Measurements from ENCODE around the gene SESN3. TPM values are rescaled to one million over a fixed set of nuclear protein-coding genes. Genes with fewer than 3 reads are reported as not detected.
"Not testable (repeated sequence)": the region's sequence is repeated elsewhere in the genome, so short reads cannot be mapped to it uniquely, and the experiment has no call there.

The SESN3 gene
- total RNA-seq, 1 donor from 2014 or later: 47.3 TPM

DNA sequence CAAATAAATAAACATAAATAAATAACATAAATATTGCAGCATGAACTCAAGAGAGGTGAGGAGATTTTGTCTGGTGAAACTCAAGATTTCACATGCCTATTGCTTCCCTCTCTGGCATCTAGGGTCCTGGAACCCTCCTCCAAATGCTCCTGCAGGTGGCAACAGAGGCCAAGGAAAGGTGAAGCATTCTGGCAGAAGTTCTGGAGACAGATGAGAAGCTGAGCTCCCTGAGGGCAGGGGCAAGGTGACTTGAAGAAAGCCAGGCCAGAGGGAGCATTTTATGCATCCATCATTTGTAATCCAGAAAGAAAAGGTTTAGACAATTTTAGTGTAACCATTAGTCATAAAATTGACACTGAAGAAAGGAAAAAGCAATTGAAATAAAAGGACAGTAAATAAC, 76.5 kb downstream of the SESN3 start:
- intact Hi-C loops (cut with micrococcal nuclease): loop anchor here (5.0 to 10.0 kb wide), 7 partner anchors 488 to 1412 kb away; partner anchors contain the start of genes C11orf54, FUT4, MTMR2 and TAF1D

DNA sequence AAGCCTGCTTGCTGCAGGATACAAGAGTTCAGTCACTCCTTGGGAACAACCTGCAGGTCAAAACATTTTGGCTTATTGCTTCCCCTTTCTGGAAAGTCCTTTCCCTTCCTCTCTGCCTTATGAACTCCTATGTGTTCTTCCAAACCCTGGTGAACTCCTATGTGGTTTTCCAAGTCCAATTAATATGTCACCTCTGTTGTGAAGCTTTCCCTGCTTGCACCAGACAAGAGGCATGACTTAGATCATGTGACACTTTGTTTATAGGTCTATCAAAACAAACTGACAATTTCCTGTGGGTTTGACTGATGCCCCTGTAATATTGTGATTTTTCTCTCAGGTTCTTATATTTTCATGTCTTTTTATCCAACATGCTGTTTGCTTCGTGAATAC, 77.2 kb downstream of the SESN3 start:
- intact Hi-C loops (cut with micrococcal nuclease): loop anchor here (1.0 to 10.0 kb wide), 9 partner anchors 403 to 1412 kb away; partner anchors contain the start of genes C11orf54, FUT4, MTMR2 and TAF1D

DNA sequence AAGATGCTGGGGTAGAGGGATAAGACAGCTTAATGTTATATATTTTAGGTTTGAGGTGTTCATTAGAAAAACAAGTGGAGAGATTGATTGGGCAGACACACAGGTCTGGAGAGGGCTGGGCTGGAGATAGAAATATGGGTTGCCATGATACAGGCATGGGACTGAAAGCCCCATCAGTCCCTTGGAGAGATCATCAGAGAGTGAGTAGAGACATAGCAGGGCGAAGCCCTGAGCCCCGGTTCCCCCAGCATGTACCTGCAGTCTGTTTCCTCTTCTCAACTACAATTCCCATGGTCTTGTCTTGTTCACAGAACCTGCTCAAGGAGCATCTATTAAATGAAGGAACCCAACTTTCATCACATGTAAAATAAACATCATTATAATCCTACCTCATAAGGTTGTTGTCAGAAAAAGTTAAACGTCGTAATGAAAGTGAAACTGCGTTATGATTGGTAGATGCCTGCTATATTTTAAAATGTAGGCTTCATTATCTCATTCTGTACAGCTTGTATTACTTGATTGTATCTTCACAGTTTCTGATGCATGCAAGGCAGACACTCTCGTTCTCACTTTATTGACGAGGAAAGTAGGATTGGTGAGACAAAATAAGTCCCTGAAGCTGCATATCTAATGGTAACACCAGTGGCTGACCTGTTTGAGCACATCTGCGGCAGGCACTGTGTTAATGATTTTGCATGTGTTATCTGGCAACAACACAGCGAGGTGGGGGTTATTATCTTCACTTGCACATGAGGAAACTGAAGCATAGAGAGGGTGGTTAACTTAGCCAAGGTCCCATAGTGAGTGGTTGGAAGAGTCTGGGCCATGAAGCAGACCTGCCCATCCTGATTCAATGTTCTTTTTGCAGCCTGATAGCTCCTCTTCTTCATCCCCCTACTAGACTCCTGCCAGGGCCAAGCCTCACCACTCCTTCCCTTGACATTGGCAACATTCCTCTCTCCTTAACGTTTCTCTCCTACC, 77.8 kb downstream of the SESN3 start:
- intact Hi-C loops (cut with micrococcal nuclease): loop anchor here (1.0 to 10.0 kb wide), 9 partner anchors 404 to 1411 kb away; partner anchors contain the start of genes C11orf54, FUT4, MTMR2 and TAF1D

DNA sequence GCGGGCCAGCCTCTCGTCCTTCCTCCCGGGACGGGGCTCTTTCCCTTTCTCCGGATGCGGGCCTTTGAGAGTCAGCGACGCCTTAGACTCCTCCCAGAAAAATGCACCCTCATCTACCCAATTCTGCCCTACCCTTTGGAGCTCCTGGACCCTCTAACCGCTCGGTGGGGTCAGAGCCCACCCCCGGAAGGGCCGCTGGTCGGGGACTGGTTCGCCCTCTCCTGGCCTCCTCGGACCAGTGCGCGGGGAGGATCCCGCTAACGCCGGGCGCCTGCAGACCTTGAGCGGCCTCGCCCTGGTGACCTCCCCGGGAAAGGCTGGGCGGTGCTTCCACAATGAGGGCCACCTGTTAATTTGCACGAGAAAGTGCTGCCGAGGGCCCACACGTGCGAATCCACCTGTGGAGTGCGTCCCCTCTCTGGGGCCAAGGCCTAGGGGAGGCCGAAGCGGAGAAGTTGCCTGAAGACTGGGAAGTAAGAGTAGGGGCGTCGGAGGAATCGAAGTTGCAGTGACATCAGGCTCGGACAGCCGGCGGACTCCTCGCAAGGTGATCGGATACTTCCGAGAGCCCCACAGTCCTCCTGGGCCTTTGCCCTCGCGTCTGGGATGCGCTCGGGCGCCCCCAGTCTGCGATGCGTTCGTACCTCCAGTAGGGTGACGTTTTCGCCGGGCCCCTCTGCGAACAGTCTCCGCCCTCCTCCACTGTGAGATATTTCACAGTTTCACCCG, 79.9 kb downstream of the SESN3 start:
- intact Hi-C loops (cut with micrococcal nuclease): loop anchor here (1.0 to 10.0 kb wide), 21 partner anchors 62 to 1411 kb away; partner anchors contain the start of genes C11orf54, CCDC82, CWC15 and ENDOD1

DNA sequence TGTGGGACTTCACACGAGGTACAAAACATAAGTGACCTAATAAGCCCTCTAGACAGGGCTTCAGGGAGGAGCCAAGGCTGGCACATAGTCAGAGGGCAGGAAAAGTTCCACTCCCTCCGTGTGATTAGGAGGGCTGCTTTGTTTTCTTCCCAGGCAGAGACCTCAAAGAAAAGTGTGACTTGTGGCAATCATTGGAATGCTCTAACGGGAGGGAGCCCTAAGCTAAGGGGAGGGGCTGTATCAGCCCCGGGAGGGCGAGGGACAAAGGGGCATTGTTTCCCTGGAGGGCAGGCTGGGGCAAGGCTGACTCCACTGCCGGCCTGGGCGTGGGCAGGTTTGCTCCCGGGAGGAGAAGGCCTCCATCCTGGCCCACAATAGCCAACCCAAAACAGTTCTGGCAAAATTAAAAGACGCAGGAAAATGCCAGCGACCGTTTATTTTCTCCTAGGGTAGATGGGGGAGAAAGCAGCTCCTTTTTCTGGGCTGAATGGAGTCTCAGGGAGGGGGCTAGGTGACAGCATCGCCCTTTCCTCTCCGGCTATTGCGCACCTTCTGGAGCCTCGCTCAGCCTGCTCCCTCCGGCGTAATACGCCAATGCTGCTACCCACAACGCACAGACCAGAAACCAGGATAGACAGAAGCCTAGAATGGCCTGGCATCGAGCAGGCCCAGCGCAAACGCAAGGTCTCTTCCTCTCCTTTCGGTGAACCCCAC, 81.2 kb downstream of the SESN3 start:
- intact Hi-C loops (cut with micrococcal nuclease): loop anchor here (2.0 to 10.0 kb wide), 9 partner anchors 187 to 1412 kb away; partner anchors contain the start of genes C11orf54, FUT4, MTMR2 and TAF1D

DNA sequence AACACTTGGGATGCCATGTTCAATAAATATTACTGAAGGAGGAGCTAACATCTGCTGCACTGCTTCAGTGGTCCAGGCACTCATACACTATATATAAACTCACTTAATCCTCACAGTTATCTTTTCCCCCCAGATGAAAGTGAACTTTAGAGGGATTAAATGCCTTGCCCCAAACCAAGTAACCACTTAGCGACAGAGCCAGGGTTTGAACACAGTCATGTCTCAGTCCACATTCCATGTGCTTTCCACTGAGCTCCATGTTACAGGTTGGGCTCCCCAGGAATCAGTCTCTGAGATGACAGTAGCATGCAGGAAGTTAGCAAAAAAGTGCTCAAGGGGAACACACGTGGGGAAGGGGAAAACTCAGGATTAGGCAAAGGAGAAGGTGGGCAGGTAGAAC, 82.1 kb downstream of the SESN3 start:
- intact Hi-C loops (cut with micrococcal nuclease): loop anchor here (5.0 kb wide), 1 partner anchor 362 kb away; no protein-coding TSS in a partner anchor

DNA sequence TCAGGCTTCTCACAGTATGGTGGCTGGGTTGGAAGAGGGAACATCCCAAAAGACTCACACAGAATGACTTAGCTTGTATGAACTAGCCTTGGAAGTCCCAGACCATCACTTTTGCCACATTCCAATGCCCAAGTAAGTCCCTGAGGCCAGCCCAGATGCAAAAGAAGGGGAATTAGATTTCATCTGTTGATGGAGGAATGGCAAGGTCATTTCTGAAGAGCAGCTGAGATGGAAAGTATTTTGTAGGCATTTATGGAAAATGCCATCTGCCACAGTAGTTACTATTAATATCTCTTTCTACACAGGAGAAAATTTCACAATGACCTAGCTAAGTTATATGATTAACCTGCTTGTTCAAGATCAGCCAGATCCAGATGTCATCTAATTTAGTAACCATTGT, 82.6 kb downstream of the SESN3 start:
- intact Hi-C loops (cut with micrococcal nuclease): loop anchor here (5.0 kb wide), 1 partner anchor 361 kb away; no protein-coding TSS in a partner anchor

DNA sequence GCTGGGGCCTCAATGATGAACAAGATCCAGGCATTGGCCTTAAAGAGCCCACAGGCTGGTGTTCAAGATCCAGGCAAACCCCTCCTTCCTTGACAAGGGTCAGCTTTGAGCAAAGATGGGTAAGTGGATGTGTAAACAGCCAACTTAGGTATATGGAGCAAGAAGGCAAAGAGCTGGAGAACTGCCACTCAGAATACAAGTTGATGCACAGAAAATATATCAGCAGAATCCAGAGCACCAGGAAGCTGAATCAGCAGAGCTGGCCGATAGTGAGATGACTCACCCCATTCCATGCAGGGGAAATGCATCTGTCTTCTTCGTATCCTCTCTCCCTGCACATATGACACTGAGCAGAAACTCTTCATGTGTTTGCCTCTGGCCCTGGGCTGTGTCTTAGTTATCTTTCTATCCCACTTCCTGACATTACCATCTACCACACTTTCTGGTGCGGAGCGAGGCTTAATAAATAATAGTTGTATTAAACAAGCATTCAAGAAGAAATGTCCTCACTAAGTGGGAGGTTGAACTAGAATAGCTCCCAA, 83.6 kb downstream of the SESN3 start:
- intact Hi-C loops (cut with micrococcal nuclease): loop anchor here (5.0 kb wide), 1 partner anchor 360 kb away; no protein-coding TSS in a partner anchor

DNA sequence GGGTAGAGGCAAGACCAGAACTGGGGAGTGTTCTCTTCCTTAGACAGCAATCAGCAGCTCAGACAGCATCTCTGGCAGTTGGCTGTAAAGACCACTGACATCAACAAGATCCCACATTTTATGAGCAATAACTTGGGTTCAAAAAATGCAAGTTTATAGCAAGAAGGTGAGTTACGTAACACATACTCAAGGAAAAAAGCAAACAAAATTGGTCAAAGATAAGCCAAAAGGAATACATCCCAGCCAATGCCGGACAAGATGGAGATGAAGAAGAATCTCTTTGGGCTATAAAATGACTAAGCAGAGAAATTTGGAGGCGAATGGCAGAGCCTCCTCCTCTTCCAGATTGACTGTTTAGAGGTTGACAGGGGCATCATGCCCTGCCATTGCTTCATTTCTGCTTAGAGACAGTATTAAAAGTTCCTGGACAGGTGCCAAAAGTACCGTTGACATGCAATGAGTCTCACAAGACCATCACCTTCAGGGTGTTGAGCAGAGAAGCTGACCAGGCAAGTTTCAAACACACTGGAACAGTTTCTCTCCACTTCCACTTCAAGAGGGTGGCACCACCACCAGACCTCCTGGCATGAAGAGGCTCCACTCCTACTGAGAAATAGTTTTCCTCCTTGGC, 85.5 kb downstream of the SESN3 start:
- intact Hi-C loops (cut with micrococcal nuclease): loop anchor here (5.0 kb wide), 1 partner anchor 358 kb away; no protein-coding TSS in a partner anchor

DNA sequence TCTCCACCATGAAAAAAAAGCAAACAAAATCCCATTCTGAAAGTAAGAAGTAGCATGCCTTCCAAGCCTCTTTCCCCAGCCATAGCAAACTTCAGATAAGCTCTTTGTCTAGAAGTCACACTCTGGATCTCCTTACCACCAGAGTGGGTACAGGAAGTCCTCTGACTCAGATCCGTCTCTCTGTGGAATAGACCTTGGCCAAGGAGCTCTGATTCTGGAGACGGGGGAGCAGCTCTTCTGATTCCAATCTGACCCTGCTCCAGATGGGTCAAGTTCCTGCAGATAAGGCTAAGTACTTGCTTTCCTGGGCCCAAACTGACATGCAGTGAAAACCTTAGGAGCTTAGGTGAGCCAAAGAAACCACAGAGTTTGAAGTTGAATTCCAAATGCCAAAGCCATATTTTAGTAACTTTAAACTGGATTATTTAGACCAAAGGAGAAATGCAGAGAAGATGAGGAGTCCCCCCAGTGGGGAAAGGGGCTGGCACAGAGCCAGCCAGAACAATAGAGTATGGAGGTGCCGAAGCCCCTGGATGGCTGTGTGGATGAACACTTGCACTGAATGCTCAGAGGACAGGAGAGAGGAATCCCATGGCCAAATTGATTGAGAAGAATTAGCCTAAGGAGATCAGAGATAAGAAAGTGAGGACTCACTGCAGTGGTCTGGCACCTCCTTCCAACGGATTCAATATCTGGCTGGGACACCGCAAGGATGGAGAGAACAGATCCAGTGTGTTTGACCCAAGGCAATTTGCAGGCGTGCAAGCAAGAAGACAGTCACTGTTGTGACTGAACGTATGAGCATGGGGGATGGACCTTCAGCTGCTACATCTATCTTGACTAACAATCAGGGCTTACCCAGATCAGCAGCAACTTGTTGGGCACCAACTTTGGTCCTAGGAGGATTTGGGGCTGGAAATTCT, 86.4 kb downstream of the SESN3 start:
- intact Hi-C loops (cut with micrococcal nuclease): loop anchor here (5.0 kb wide), 1 partner anchor 357 kb away; no protein-coding TSS in a partner anchor

DNA sequence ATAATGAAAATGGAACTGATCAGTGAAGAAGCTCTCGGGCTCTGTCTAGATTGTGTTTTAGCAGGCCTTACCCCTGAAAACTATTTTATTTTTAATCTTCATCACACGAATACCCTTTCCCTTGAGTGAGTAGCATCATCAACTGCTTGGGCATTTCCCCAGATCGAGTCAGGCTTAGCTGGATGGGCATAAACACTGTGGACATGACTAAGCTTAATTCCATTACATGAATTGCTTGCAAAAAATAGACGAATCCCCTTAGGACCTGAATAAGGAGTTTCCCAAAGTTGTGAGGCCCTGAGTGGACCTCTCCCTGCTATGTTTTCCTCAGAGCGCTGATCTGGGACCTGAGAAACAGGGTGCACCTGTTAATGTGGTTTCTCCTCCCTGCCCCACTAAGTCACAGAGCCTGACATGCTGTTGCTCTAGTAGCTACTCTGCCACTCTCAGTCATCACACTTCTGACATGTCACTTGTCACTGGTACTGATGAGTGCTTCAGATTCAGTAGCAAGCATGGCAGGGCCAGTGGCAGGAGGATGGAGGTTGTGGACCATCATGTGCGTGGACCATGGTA, 87.8 kb downstream of the SESN3 start:
- intact Hi-C loops (cut with micrococcal nuclease): no loop called here

DNA sequence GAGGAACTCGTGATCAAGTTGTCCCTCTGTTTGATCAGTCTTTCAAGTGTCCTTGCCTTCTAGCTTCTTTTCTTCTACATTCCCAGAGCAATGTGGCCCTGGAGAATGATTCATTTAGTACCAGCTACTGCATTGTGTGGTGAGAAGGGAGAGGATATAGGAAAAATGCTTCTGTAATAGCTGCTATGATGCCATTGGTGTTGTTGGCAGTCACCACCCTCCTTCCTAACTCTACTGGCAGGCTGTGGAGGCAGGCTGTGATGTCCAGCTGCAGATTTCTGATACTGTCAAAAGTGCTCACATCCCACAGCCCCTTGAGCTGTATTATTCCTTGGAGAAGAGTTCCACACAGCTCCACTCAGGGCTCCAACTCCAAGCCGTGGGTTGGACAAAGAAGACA, 88.6 kb downstream of the SESN3 start:
- intact Hi-C loops (cut with micrococcal nuclease): no loop called here

DNA sequence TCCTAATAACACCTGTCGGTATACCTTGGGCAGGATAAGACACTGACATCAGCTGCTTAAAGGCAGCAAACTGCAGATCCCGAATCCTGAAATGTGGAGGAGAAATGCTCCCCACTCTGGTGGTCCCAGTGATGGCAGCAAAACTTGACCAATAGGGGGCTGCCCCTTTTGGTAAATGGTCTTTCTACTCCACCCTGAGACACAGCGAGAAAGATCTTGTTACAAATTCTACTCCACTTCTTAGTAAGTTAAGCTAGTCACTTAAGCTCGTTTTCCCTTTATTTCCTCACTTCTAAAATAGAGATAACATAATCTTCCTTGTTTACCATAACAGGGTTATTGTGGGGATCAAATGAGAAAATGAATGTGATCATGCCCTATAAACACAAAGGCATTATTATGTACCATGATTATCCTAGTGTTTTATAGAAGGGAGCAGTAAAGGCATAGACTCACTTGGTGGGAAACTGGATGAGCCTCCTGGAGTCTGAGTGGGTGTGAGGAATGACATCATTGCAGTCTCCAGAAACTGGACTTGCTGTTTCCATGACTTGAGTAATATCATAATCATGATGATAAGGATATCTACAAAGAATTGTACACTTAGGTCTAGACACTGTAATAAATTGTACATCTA, 90.5 kb downstream of the SESN3 start:
- intact Hi-C loops (cut with micrococcal nuclease): no loop called here

DNA sequence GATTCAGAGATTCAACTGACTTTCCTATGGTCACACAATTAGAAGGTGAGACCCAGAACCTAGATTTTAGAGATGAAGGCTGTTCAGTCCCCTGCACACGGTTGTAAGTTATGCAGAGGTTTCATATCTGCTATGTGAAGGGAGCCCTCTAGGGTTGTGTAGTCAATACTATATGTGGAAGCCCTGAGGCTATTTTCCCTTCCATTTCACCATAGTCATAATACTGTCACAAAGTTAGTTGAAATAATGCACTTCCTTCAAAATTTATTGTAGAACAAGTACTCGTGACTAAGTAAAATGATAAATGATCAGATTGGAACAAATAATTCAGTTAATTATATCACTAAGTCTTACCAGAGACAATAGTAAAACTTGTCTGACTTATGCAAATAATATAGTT, 92.6 kb downstream of the SESN3 start:
- intact Hi-C loops (cut with micrococcal nuclease): loop anchor here (1.0 kb wide), 1 partner anchor 69 kb away; no protein-coding TSS in a partner anchor

DNA sequence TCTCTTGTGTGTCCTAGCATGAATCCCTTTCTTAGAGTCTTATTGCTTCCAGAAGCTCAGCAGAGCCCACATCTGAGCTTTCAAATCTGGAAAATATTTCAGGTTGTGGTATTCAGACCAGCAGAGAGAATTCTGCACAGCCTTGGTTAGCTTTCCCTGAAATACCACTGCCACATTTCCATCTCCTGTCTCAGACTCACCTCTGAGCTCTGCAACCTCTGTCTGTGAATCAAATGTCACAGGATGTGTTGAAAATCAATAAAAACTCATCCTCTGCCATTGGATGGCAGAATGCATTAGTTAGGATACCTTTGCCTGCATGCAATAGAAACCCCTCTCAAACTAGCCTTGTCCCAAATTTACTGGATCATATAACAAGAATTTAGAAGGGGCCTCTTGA, 93.7 kb downstream of the SESN3 start:
- intact Hi-C loops (cut with micrococcal nuclease): no loop called here

DNA sequence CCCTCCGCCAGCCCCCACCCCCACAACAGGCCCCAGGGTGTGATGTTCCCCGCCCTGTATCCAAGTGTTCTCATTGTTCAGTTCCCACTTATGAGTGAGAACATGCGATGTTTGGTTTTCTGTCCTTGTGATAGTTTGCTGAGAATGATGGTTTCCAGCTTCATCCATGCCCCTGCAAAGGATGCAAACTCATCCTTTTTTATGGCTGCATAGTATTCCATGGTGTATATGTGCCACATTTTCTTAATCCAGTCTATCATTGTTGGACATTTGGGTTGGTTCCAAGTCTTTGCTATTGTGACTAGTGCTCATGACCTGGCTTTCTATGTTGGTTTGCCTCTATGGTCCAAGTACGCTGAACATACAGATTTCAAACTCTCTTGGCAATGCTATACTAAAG, 94.3 kb downstream of the SESN3 start:
- intact Hi-C loops (cut with micrococcal nuclease): not testable (repeated sequence)

DNA sequence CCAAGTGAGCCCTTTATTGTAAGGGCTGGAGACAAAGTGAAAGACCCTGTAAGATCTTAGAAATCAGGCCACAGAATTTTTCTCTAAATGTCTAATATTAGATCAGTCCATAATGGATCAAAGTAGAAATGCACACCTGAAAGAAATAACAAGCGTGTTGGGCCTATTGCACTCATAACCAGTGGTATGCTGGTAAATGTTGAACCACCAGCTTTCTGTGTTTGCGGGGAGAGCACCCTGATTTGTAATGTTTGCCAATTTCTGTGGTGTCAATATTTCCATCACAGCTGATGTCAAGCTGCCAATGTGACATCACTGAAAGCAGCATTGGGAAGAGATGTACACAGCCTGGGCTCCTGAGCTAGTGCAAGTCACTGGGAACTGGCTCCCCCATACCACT, 95.1 kb downstream of the SESN3 start:
- intact Hi-C loops (cut with micrococcal nuclease): no loop called here

DNA sequence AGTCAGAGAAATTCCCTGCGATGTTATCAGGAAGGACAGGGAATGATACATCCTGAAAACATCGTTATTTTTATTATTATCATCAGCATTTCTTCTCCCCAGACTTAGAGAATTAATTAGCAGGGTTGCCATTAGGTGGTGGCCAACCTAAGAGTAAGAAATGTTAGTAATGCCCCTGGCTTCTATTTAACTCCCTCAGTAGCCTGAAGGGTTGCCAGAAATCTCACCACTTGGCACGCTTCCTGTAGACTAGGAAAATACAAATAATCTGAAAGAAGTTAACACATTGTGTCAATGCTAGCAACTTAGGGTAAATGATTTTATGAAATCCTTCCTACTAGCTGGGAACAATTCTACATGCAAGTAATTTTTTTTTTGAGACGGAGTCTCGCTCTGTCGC, 95.8 kb downstream of the SESN3 start:
- intact Hi-C loops (cut with micrococcal nuclease): no loop called here
